LNCaP clone FGC (cell line): ENCODE results near the gene SORT1.
A peak's percentile ranks its signal among the peaks of the same experiment; 100 is the strongest.

Experiments
- DNase-seq: peaks from one replicate; pipeline ENCODE4 v3.0.0-alpha.2; 2011; ENCODE audit warnings: low read depth
- H3K4me3 ChIP-seq: 2 replicates; pipeline ENCODE4 v1.5.1; 2011; ENCODE audit warnings: mild to moderate bottlenecking, low read depth, low read length, control low read depth
- TF ChIP-seq, protein P1 (sequence below): IDR thresholded peaks from 2 replicates; pipeline ENCODE4 v1.5.1; 2012; ENCODE audit warnings: mild to moderate bottlenecking; ENCODE audit not compliant: control insufficient read depth, insufficient read depth; ENCODE audit errors: extremely low read depth

The SORT1 gene

DNA sequence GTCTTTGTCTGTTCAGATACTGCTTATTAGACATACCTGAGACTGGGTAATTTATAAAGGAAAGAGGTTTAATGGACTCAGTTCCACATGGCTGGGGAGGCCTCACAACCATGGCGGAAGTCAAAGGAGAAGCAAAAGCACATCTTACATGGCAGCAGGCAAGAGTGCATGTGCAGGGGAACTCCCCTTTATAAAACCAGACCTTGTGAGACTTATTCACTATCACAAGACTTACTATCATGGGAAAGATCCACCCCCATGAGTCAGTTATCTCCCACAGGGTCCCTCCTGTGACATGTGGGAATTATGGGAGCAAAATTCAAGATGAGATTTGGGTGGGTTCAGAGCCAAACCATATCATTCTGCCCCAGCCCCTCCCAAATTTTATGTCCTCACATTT, 35.6 kb upstream of the SORT1 start:
- H3K4me3 ChIP-seq = no peak overlapping the region
- TF ChIP-seq, protein P1, sequence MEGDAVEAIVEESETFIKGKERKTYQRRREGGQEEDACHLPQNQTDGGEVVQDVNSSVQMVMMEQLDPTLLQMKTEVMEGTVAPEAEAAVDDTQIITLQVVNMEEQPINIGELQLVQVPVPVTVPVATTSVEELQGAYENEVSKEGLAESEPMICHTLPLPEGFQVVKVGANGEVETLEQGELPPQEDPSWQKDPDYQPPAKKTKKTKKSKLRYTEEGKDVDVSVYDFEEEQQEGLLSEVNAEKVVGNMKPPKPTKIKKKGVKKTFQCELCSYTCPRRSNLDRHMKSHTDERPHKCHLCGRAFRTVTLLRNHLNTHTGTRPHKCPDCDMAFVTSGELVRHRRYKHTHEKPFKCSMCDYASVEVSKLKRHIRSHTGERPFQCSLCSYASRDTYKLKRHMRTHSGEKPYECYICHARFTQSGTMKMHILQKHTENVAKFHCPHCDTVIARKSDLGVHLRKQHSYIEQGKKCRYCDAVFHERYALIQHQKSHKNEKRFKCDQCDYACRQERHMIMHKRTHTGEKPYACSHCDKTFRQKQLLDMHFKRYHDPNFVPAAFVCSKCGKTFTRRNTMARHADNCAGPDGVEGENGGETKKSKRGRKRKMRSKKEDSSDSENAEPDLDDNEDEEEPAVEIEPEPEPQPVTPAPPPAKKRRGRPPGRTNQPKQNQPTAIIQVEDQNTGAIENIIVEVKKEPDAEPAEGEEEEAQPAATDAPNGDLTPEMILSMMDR = no peak
- no peak for DNase-seq

DNA sequence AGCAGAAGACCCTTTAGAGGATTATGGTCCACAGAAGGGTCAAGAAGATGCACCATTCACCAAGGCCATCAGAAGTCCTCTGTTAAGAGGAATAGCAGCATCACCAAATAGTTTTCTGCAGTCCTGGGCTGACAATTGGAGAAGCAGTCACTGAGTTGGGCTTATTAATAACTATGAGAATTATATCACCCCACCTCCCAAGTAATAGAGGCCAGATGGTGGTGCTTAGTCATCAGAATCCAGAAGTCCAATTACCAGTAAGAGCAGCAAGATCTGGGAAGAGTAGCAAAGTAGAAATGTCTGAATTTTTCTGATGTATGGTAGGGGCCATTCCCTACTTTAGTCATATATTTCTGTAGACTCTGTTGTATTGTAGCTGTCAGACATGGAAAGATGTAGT, 34.6 kb upstream of the SORT1 start:
- H3K4me3 ChIP-seq = no peak overlapping the region
- TF ChIP-seq, protein P1 = no peak
- no peak for DNase-seq

DNA sequence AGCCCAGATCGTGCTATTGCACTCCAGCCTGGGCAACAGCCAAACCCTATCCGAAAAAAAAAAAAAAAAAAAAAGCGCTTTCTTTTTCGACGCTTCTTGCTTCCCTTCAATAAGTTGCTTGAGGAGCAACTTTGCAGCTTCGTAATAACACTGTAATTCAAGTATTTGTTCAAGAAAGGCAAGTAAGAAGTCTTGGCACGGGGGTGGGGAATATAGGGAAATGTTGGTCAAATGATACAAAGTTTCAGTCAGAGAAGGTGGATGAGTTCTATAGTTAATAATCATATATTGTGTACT, 29.4 kb upstream of the SORT1 start:
- TF ChIP-seq, protein P1 = no peak
- DNase-seq = no peak
- peak overlapping the region; percentile 72 for H3K4me3 ChIP-seq

DNA sequence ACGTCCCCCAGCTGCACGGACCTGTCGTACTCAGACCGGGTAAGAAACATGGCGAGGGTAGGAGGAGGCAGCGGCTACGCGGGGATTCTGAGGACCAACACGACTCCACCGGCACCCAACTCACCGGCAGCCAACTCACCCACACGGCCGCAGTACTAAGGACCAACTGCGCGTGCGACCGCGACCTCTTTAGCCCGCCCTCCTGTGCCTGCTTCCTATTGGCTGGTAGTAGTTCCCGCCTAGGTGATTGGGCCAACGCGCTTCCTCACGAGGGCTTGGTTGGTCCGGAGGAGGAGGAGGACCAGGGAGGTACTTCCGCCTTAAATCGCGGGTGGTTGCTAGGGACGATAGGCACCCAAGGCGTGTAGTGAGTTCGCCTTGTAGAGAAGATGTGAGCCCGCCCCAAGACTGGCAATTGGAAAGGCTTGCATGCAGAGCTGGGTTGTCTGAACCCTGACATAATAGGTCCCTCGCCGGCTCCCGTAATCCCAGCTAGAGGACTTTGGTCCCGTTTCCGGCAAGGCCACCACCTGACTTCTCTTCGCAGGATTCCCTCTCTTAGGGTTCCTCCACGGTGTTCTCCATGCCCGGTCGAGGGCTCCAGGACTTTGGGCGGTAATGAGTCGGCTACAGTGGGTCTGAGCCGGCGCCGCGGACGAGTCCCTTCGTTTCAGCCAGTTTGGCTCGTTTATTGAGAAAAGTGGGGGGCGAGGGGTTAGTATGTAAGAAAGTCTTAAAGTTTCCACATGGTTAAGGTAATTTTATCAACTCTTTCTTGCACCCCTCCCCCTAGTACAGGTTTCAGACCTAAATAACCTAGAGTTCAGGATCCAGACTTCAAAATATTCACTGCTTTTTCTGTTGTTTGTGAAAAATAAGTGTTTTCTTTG, 28.8 kb upstream of the SORT1 start, which contains the start of gene PSMA5:
PSMA5 (minus strand) TSS at position 168 of the 890 bp plus-strand sequence; CDS start at position 50, 118 bp downstream.
- TF ChIP-seq, protein P1 = no peak
- peak within 1 kb of the TSS; percentile 72 for H3K4me3 ChIP-seq
- DNase-seq = peak; percentile 99

DNA sequence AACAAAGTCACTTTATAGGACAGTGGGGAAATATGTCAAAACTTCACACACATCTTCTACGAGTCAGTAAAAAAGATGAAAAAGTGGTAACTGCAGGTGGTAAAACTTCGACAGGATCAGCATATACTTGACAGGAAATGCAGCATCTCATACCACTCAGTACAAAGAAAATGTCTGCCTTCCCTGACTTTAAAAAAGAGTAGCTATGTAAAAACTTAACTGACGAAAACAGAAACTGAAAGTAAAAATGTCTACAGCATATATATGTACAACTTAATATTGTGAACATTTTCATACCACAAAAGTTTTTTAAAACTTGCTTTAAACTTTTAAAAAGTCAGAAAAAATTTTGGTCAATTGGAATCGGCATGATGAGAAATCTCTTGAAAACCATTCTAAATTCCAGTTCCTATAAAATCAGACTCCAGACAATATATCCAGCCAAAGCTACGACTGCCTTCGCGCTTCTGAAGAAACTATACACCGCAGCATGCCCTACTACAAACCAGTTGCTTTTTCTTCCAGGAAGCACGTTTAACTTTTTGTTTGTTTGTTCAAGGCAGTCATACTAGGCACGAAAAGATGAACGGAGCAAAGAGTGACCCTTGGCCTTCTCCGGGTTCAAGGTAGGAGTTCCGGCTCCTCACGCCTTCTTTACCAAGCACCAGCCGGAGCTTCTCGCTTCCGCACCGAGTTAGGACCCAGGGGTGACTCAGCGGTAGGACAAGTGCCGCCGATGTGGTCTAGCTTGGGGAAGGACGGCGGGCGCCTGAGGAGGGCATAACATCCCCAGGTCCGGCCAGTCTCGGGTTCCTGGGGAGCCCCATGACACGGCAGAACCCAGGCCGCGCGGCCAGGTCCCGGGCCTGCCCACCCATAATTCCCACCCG, 27.9 kb upstream of the SORT1 start:
- peak overlapping the region; percentile 72 for H3K4me3 ChIP-seq
- TF ChIP-seq, protein P1 = no peak
- no peak for DNase-seq

DNA sequence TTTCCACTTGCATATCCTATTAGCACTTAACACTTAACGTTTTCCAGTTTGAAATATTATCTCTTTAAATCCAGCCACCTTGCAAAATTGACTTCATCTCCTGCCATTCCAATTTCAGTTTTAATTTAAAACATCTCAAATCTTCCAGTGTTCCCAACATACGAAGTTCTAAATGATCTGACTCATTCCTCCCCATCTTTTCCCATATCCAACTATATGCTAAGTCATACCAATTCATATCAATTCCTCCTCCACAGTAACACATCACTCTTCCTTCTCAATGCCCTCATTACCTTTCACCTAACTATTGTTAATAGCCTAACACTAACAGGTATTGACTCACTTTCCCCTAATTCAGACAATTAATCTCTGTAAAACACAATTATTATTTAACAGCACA, 25.8 kb upstream of the SORT1 start:
- H3K4me3 ChIP-seq = no peak overlapping the region

More for the DNA sequence above, 25.8 kb upstream of the SORT1 start:
- TF ChIP-seq, protein P1 = no peak
- DNase-seq = no peak
